Effector memory CD8-positive, alpha-beta T cell (primary cell): Measurements from ENCODE around the gene PLEKHA3.
A peak's percentile ranks its signal among the peaks of the same experiment; 100 is the strongest.

ENCODE experiments used
- ATAC-seq: fragments of 150-1000 bp; cut with Tn5 transposase; replicated peaks from 2 replicates; pipeline ENCODE4 v1.10.0; 2021; ENCODE audit warnings: mild to moderate bottlenecking, moderate library complexity
- DNase-seq, 3 experiments: peaks; one replicate each; pipeline ENCODE4 v3.0.0; 2021
- H3K27ac Mint-ChIP-seq, 2 donors: one replicate each; pipeline ENCODE4 v1.8.0; 2022; ENCODE audit warnings: mild to moderate bottlenecking in 2 of 2, mixed read lengths in 2 of 2, moderate library complexity in 2 of 2
- H3K27me3 Mint-ChIP-seq, 2 donors: one replicate each; pipeline ENCODE4 v1.8.0; 2022; ENCODE audit warnings: mixed read lengths in 2 of 2
- H3K36me3 Mint-ChIP-seq: one replicate; pipeline ENCODE4 v1.8.0; 2022; ENCODE audit warnings: mild to moderate bottlenecking, moderate library complexity, mixed read lengths; ENCODE audit not compliant: insufficient read depth
- H3K4me1 Mint-ChIP-seq, 2 donors: one replicate each; pipeline ENCODE4 v1.8.0; 2022; ENCODE audit warnings: low read depth in 2 of 2, mixed read lengths in 2 of 2
- H3K4me3 Mint-ChIP-seq, 2 donors: one replicate each; pipeline ENCODE4 v1.8.0; 2022; ENCODE audit warnings: mild to moderate bottlenecking in 2 of 2, mixed read lengths in 2 of 2, moderate library complexity in 2 of 2
- H3K9me3 Mint-ChIP-seq, 2 donors: one replicate each; pipeline ENCODE4 v1.8.0; 2022; ENCODE audit warnings: mixed read lengths in 2 of 2
- total RNA-seq, 9 experiments: gene quantifications; one replicate each; lab custom pipeline; 2026; lab: John Stamatoyannopoulos, UW

Gene PLEKHA3
- 26.2 to 69.7 (median 43.2) reads per million in 9 experiments for total RNA-seq

DNA sequence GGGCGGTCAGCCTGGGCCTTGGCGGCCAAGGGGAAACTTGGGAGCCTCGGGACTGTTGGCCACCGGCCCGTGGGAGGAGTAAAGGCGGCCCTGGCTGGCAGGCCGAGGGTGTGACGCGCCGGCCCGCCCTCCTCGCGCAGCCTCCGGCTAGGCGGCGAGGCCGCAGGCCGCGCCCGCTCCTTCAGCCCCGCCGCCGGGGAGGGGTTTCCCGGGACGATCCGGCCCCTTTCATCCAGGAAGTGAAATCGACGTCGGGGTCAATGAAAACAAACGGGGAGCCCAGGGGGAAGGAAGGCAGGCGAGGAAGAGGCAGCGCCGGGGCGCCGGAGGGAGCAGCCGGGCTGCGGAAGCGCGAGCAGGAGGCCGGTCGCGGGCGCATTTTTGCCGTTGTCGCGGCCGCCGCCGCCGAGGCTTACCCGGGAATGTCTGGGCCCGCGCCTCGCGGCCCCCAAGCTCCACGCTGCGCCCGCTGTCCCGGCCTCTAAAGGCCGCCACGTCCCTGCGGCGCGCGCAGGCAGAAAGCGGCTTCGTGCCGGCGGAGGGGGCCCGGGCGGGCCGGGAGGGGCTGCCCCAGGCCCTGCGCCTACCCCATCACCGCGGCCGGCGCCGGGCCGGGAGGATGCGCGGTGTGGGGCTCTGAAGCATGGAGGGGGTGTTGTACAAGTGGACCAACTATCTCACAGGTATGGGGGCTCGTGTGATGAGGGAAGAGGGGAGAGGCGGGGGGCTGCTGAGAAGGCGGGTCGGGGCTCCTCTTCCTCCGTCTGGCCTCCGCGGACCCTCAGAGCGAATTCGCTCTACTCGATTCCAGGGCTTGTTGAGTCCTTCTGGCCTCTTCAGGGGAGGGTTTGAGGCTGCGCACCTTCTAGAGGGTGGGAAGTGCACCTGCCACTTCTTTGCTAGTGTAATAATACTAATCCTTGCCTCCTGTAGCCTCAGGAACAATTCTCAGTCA lies at the start of gene PLEKHA3:
PLEKHA3 (plus strand) TSS at position 231 of the 955 bp plus-strand sequence; CDS start at position 644, 413 bp downstream.
- Mint-ChIP-seq H3K9me3 (no peaks in the 10 kb centered on the region), H3K4me1 (peaks cover 43 to 45% of the 10 kb centered on the region in 2 donors)
- DNase-seq, result peak; percentile 70 to 75 (median 71)

DNA sequence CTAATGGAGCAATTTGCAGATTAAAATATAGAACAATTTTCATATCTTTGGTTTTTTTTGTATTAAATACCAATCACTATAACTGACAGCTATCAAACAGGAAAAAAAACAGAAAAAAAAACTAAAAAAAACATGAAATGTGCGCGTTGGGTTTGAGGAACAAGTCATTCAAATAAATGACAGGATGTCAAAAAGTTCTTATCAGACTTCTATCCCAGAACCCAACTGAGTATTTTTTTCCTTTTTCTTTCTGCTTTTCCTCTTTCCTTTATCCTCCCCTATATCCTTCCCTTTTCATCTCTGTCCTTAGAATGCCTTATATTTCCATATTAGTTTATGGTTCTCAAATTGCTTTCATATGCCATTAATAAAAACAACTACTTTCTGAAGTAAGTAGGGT lies 43.6 kb upstream of the PLEKHA3 start:
- H3K36me3 Mint-ChIP-seq, result peaks cover 65% of the 10 kb centered on the region
- no peak for ATAC-seq

More for the DNA sequence above, at the start of gene PLEKHA3:
- Mint-ChIP-seq H3K27me3 (no peaks in the 10 kb centered on the region), H3K27ac (peak within 1 kb of the TSS; percentile 98 to 99), H3K36me3 (peaks cover 24% of the 10 kb centered on the region), H3K4me3 (peak within 1 kb of the TSS; percentile 95 to 100)
- ATAC-seq, result peak; percentile 58

DNA sequence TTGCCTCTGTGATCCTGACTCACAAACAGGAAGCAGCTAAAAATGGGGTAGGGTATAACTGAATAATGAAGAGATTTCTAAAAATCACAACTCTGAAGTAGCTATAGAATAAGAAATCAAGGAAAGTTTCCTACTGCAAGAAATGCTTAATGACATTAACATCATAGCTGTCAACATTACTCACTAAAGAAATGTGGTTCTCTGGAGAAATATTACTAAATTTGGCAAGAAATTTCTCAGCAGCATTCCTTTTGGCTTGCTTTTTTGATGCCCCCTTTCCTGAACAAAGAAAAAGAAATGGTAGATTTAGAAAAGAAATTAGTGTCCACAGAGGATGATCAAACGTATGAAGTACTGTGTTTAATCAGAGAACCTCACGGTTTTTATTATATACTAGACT lies 38.8 kb upstream of the PLEKHA3 start:
- no peaks in the 10 kb centered on the region for H3K9me3 Mint-ChIP-seq
- peaks cover 61% of the 10 kb centered on the region for H3K36me3 Mint-ChIP-seq
- no peaks in the 10 kb centered on the region for H3K27me3 Mint-ChIP-seq
- no peak overlapping the region for H3K27ac Mint-ChIP-seq
- ATAC-seq (no peak), DNase-seq (no peak)
- no peak overlapping the region for H3K4me3 Mint-ChIP-seq
- no peaks in the 10 kb centered on the region for H3K4me1 Mint-ChIP-seq

More for the DNA sequence above, 43.6 kb upstream of the PLEKHA3 start:
- no peaks in the 10 kb centered on the region for H3K27me3 Mint-ChIP-seq
- no peaks in the 10 kb centered on the region for H3K4me1 Mint-ChIP-seq
- H3K4me3 Mint-ChIP-seq, result no peak overlapping the region
- H3K9me3 Mint-ChIP-seq, result no peaks in the 10 kb centered on the region
- H3K27ac Mint-ChIP-seq, result peak overlapping the region in 1 of 2 donors; percentile 42
- DNase-seq, result no peak

GRCh38 chr2:178448968-178449661 lies 31.1 kb upstream of the PLEKHA3 start:
- DNase-seq (no peak), ATAC-seq (no peak)
- peak overlapping the region; percentile 87 to 89 for H3K4me3 Mint-ChIP-seq
- no peaks in the 10 kb centered on the region for H3K9me3 Mint-ChIP-seq
- peaks cover 13 to 24% of the 10 kb centered on the region in 2 donors for H3K4me1 Mint-ChIP-seq
- no peaks in the 10 kb centered on the region for H3K27me3 Mint-ChIP-seq
- peaks cover 52% of the 10 kb centered on the region for H3K36me3 Mint-ChIP-seq
- H3K27ac Mint-ChIP-seq, result peak overlapping the region; percentile 91 to 92

GRCh38 chr2:178449700-178450523 lies 30.3 kb upstream of the PLEKHA3 start:
- peaks cover 46% of the 10 kb centered on the region for H3K36me3 Mint-ChIP-seq
- no peak for DNase-seq

DNA sequence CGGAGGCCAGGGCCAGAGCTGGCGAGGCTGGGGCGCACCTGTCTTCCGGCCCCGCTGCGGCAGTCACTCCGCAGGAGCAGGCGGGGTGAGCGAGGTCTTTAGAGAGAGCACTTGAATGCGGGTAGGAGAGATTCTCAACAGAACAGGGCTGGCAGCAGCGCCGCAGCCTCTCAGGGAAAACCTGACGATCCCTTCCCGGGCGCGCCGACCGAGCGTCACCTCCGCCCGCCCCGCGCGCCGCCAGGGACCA lies 29.8 kb upstream of the PLEKHA3 start:
- peak; percentile 58 for ATAC-seq
- H3K27ac Mint-ChIP-seq, result peak overlapping the region; percentile 91 to 92
- no peaks in the 10 kb centered on the region for H3K9me3 Mint-ChIP-seq
- no peaks in the 10 kb centered on the region for H3K27me3 Mint-ChIP-seq
- H3K4me1 Mint-ChIP-seq, result peaks cover 13 to 24% of the 10 kb centered on the region in 2 donors
- peak; percentile 69 to 76 (median 71) for DNase-seq
- peaks cover 41% of the 10 kb centered on the region for H3K36me3 Mint-ChIP-seq
- H3K4me3 Mint-ChIP-seq, result peak overlapping the region; percentile 87 to 89

More at GRCh38 chr2:178449700-178450523, 30.3 kb upstream of the PLEKHA3 start:
- Mint-ChIP-seq H3K4me1 (peaks cover 13 to 24% of the 10 kb centered on the region in 2 donors), H3K9me3 (no peaks in the 10 kb centered on the region), H3K4me3 (peak overlapping the region; percentile 87 to 89), H3K27ac (peak overlapping the region; percentile 91 to 92), H3K27me3 (no peaks in the 10 kb centered on the region)
- ATAC-seq, result no peak

- DNase-seq (peak; percentile 93 to 95 (median 93)), ATAC-seq (peak; percentile 83)
- Mint-ChIP-seq H3K4me1 (peaks cover 13 to 24% of the 10 kb centered on the region in 2 donors), H3K9me3 (no peaks in the 10 kb centered on the region), H3K27me3 (no peaks in the 10 kb centered on the region), H3K36me3 (peaks cover 36% of the 10 kb centered on the region), H3K27ac (peak within 1 kb of the TSS; percentile 91 to 92), H3K4me3 (peak within 1 kb of the TSS; percentile 87 to 89)
Measured at GRCh38 chr2:178450774-178451525, 29.3 kb upstream of the PLEKHA3 start, which contains the start of the genes PJVK and PRKRA. TSS of gene PJVK (plus strand) at chr2:178451378. CDS start at chr2:178453410, 2,032 bp downstream. TSS of gene PRKRA (minus strand) at chr2:178451175. CDS start at chr2:178451030, 145 bp downstream.

- Mint-ChIP-seq H3K27me3 (no peaks in the 10 kb centered on the region), H3K27ac (peak overlapping the region in 1 of 2 donors; percentile 91), H3K9me3 (no peaks in the 10 kb centered on the region), H3K4me1 (peaks cover 13 to 24% of the 10 kb centered on the region in 2 donors), H3K36me3 (peaks cover 23% of the 10 kb centered on the region), H3K4me3 (peak overlapping the region; percentile 87 to 89)
- ATAC-seq, result no peak
- DNase-seq, result no peak
Measured at GRCh38 chr2:178452334-178452733, 27.9 kb upstream of the PLEKHA3 start.

- H3K27me3 Mint-ChIP-seq, result no peaks in the 10 kb centered on the region
- H3K36me3 Mint-ChIP-seq, result peaks cover 21% of the 10 kb centered on the region
- DNase-seq, result no peak
- H3K4me3 Mint-ChIP-seq, result no peak overlapping the region
- ATAC-seq, result no peak
- no peaks in the 10 kb centered on the region for H3K9me3 Mint-ChIP-seq
- H3K27ac Mint-ChIP-seq, result no peak overlapping the region
- peaks cover 13 to 23% of the 10 kb centered on the region in 2 donors for H3K4me1 Mint-ChIP-seq
Measured at GRCh38 chr2:178452870-178453269, 27.4 kb upstream of the PLEKHA3 start.

DNA sequence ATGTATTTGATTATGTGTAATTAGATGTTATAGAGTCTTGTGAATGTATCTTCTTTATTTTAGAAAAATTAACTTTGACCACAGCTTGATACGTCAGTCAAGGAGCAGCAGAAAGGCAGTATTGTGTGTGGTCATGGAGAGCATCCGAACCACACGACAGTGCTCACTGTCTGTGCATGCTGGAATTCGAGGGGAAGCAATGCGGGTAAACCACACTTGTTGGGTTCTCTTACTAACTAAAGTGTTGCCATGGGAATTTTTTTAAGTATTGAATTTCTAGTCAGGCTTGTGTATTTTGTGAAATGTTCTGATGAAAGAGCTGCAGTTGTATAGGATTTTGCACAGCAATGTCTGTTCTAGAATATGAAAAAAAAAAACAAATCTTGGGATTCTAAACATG lies 24.3 kb upstream of the PLEKHA3 start:
- H3K4me3 Mint-ChIP-seq, result no peak overlapping the region
- peaks cover 4% of the 10 kb centered on the region for H3K36me3 Mint-ChIP-seq
- no peaks in the 10 kb centered on the region for H3K27me3 Mint-ChIP-seq
- H3K27ac Mint-ChIP-seq, result no peak overlapping the region
- no peak for DNase-seq
- no peaks in the 10 kb centered on the region for H3K9me3 Mint-ChIP-seq
- H3K4me1 Mint-ChIP-seq, result peaks cover 3 to 8% of the 10 kb centered on the region in 2 donors
- no peak for ATAC-seq

DNA sequence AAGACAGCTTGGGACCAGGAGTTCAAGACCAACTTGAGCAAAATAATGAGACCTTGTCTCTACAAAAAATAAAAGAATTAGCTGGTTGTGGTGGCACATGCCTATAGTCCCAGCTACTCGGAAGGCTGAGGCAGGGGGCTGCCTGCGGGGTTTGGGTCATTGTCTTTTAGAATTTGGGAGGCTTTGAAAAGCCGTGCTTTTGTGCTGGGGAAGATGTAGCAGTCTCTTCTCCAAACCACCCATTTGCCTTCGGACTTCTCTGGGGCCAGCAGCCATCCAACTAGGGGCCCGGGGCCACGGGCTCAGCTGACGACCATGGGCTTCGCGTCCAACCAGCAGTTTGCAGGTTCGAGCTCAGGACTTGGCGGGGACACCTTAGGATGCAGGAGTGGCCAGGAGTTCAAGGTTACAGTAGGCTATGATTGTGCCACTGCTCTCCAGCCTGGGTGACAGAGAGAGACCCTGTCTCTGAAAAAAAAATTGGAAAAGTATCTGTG lies 22.8 kb upstream of the PLEKHA3 start:
- ATAC-seq (no peak), DNase-seq (no peak)
- no peaks in the 10 kb centered on the region for H3K27me3 Mint-ChIP-seq
- no peaks in the 10 kb centered on the region for H3K36me3 Mint-ChIP-seq
- H3K27ac Mint-ChIP-seq, result no peak overlapping the region
- H3K4me3 Mint-ChIP-seq, result no peak overlapping the region
- H3K9me3 Mint-ChIP-seq, result no peaks in the 10 kb centered on the region
- H3K4me1 Mint-ChIP-seq, result no peaks in the 10 kb centered on the region

GRCh38 chr2:178469219-178469849 lies 10.9 kb upstream of the PLEKHA3 start:
- H3K36me3 Mint-ChIP-seq, result no peaks in the 10 kb centered on the region
- no peak for ATAC-seq
- H3K27ac Mint-ChIP-seq, result no peak overlapping the region
- no peaks in the 10 kb centered on the region for H3K4me1 Mint-ChIP-seq
- no peak for DNase-seq
- no peaks in the 10 kb centered on the region for H3K9me3 Mint-ChIP-seq
- H3K27me3 Mint-ChIP-seq, result no peaks in the 10 kb centered on the region
- H3K4me3 Mint-ChIP-seq, result no peak overlapping the region
